Stimulated activated naive B cell treated with anti-CD40 and anti-IgM and Interleukin-4, amounts not matched to agents 10 μg/mL and 1 μg/mL and 100 μg/mL, for 72 hours (primary cell): ENCODE measurements around the gene GSTT4.
"Not testable (repeated sequence)": the region's sequence is repeated elsewhere in the genome, so short reads cannot be mapped to it uniquely, and the experiment has no call there.

ENCODE experiments used
- ATAC-seq, 2 donors: fragments of 150-1000 bp; cut with Tn5 transposase; replicated peaks; 2 replicates each; pipeline ENCODE4 v1.10.0; 2021; ENCODE audit warnings: moderate library complexity in 1 of 2
- DNase-seq: peaks from one replicate; pipeline ENCODE4 v3.0.0; 2021
- H3K27ac Mint-ChIP-seq: one replicate; pipeline ENCODE4 v1.8.0; 2022; ENCODE audit warnings: mild to moderate bottlenecking, mixed read lengths
- H3K27me3 Mint-ChIP-seq, 2 donors: one replicate each; pipeline ENCODE4 v1.8.0; 2022; ENCODE audit warnings: mixed read lengths in 2 of 2
- H3K36me3 Mint-ChIP-seq, 2 donors: one replicate each; pipeline ENCODE4 v1.8.0; 2022; ENCODE audit warnings: mixed read lengths in 2 of 2, mild to moderate bottlenecking in 1 of 2
- H3K4me1 Mint-ChIP-seq, 2 donors: one replicate each; pipeline ENCODE4 v1.8.0; 2022; ENCODE audit warnings: mixed read lengths in 2 of 2, mild to moderate bottlenecking in 1 of 2
- H3K4me3 Mint-ChIP-seq, 2 donors: one replicate each; pipeline ENCODE4 v1.8.0; 2022; ENCODE audit warnings: mild to moderate bottlenecking in 2 of 2, mixed read lengths in 2 of 2, moderate library complexity in 1 of 2
- H3K9me3 Mint-ChIP-seq, 2 donors: one replicate each; pipeline ENCODE4 v1.8.0; 2022; ENCODE audit warnings: mixed read lengths in 2 of 2, mild to moderate bottlenecking in 1 of 2

GSTT4 gene

DNA sequence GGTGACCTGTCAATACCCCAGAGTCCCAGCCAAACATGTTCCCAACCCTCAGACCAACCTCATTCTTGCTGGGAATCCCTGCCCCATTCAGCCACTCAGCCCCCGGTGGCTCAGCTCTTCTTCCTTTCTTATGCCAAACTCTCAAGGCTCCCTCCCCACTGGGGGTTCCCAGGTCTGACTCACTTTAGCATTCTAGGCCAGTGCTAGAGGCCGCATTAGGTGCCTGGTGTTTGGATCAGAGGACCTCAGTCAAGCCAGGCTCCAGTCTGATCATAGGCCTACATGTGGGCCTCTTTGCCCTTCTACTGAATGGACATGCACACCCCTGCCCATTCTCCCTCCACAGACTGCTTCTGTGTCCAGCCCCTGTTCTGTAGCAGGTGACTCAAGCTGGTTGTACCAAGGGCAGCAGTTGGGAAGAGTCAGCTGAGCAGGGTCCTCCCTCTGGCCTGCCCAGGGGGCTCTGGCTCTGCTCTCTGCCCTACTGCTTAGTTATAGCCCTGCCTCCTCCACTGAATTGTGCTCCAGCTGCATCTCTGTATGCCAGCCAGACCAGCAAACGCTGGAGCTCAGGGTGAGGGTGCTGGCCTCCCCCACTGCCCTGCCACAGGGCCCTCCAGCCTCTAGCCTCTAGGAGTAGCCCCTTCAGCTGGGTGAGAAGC is 15.5 kb downstream of the GSTT4 start:
- H3K27ac Mint-ChIP-seq, H3K36me3 Mint-ChIP-seq, ATAC-seq, H3K4me3 Mint-ChIP-seq, H3K27me3 Mint-ChIP-seq, H3K9me3 Mint-ChIP-seq, H3K4me1 Mint-ChIP-seq, DNase-seq: not testable (repeated sequence)

DNA sequence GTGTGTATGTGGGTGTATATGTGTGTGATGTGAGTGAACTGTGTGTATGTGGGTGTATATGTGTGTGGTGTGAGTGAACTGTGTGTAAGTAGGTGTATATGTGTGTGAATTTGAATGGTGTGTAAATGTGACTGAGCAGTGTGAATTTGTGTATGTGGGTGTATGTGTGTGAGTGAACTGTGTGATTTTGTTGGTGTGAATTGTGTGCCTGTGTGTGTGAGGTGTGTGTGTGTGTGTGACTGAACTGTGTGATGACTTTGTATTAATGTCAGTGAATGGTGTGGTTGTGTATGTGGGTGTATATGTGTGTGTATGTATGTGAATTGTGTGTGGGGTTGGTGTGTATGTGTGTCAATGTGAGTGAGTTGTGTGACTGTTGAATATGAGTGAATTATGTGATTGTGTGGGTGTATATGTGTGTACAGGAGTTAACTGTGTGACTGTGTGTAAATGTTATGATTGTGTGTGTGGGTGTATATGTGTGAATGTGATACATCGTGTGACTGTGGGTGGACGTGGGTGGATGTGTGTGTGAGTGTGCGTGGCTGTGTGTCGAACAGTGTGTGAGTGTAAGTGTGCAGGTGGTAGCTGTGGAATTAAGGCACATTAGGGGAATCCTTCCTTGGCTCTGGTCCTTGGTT is 18.6 kb downstream of the GSTT4 start:
- not testable (repeated sequence) for H3K9me3 Mint-ChIP-seq, H3K27ac Mint-ChIP-seq, DNase-seq, ATAC-seq, H3K36me3 Mint-ChIP-seq, H3K4me3 Mint-ChIP-seq, H3K27me3 Mint-ChIP-seq, H3K4me1 Mint-ChIP-seq

DNA sequence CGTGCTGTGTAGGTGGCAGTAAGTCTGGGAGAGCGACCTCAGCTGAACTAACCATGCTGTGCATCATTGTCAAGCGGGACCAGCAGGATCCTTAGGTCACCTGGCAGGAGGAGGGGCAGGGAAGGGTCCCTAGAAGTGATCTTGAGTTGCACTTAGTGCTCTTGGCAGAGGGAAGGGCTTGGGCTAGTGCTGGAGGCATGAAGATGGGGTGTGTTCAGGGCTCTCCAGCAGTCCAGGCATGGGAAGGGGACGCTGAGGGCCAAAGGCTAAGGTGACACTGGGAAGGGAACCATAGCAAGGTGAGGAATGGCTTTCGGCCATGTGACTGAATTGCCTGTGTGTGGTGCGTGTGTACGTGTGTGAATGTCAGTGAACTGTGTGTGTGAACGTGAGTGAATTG is 19.2 kb downstream of the GSTT4 start:
- not testable (repeated sequence) for DNase-seq, H3K9me3 Mint-ChIP-seq, H3K4me1 Mint-ChIP-seq, ATAC-seq, H3K27me3 Mint-ChIP-seq, H3K27ac Mint-ChIP-seq, H3K36me3 Mint-ChIP-seq, H3K4me3 Mint-ChIP-seq

DNA sequence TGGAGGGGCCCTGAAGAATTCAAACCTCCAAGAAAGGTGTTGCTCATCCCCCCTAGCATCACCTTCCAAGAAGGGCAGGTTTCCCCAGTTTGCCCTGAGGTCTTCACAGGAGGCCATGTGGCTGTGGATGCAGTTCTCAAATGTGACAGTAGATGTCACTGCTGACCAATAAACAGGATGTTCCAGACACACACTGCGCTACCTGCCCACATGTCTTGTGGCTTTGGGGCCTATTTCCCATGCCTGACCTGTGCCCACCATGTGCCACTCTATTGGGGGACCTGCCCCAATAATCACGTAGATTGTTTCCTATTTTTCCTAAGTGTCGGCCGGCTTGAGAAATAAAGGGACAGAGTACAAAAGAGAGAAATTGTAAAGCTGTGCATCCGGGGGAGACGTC is 20.8 kb downstream of the GSTT4 start:
- no peak overlapping the region for H3K27ac Mint-ChIP-seq
- no peaks in the 10 kb centered on the region for H3K36me3 Mint-ChIP-seq
- no peak overlapping the region for H3K4me3 Mint-ChIP-seq
- DNase-seq (peak; percentile 26), ATAC-seq (peak; percentile 79 to 88)
- H3K27me3 Mint-ChIP-seq: peaks cover 3 to 5% of the 10 kb centered on the region in 2 donors
- peaks cover 0 to 3% of the 10 kb centered on the region in 2 donors for H3K9me3 Mint-ChIP-seq
- peaks cover 2 to 5% of the 10 kb centered on the region in 2 donors for H3K4me1 Mint-ChIP-seq

DNA sequence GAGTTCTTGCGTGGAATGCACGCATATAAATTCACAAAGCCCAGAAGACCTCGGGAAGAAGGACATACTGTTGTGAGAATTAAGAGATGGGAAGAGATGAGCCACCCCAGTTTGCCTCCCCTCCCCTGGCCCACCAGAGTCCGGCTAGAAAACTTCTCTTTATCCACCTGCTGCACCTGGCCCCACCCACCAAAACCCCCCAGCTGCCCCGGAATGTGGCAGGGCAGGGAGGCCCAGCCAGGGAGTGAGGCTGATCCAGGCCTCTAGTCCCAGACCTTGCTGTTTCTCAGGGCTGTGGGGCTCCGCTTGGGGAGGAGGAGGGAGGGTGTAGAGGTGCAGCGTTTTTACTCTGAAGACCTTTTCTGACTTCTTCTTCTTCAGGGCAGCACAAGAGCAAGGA is 24.7 kb downstream of the GSTT4 start:
- not testable (repeated sequence) for H3K9me3 Mint-ChIP-seq, H3K4me3 Mint-ChIP-seq, H3K27ac Mint-ChIP-seq

DNA sequence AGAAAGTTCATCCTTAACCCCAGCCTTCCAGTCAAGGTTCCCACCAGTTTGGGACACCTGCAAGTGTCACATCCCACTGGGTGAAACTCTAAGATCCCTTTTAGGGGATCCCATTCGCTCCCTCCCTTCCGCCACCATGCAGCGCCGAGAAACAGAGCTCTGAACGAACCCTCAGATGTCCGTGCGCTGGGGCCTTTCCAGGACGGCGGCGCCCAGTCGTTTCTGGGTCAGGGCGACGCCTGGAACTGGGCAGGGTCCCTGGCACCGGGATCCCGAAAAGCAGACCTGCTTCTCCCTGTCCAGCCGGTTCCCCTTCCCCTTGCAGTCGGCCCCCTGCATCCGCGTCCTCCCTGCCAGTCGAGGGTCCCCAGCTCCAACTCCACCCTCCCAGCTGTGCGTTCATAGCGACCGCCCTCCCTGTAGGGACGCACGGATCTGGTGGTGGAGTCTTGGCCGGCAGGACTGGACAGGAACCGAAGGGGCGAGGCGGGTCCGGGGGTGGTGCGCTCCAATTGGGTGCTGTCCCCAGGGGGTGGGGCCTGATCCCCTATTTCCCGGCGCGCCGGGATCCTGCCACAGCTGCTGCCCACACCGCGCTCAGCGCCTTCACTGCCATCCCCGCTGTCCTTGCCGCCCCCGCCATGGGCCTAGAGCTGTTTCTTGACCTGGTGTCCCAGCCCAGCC is 25.6 kb downstream of the GSTT4 start, which contains the start of gene GSTT2:
Gene GSTT2 (plus strand): TSS at position 578 of the 684 bp plus-strand sequence.
- H3K4me1 Mint-ChIP-seq, H3K27ac Mint-ChIP-seq, H3K36me3 Mint-ChIP-seq, H3K4me3 Mint-ChIP-seq, H3K27me3 Mint-ChIP-seq, DNase-seq, H3K9me3 Mint-ChIP-seq, ATAC-seq: not testable (repeated sequence)

More for the DNA sequence above, 24.7 kb downstream of the GSTT4 start:
- not testable (repeated sequence) for DNase-seq, H3K4me1 Mint-ChIP-seq, H3K36me3 Mint-ChIP-seq, H3K27me3 Mint-ChIP-seq, ATAC-seq

DNA sequence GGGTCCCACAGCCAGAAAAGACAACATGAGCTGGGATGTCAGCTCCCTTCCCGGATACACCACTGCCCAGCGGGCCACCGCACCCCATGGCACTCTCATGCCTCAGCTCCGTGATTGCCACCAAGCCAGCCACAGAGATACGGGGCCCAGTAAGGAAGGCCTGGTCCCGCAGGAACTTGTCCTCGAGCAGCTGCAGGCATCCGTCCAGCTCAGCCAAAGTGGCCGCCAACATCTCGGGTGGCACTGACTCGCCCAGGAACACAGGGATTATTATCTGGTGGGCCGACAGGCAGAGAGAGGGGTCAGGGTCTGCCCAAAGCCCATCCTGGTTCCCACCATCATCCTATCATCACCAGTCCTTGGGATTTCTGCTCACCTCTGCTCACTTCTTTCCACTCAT is 27.9 kb downstream of the GSTT4 start:
- H3K27me3 Mint-ChIP-seq, ATAC-seq, H3K36me3 Mint-ChIP-seq, H3K27ac Mint-ChIP-seq, H3K9me3 Mint-ChIP-seq, H3K4me3 Mint-ChIP-seq, DNase-seq, H3K4me1 Mint-ChIP-seq: not testable (repeated sequence)

DNA sequence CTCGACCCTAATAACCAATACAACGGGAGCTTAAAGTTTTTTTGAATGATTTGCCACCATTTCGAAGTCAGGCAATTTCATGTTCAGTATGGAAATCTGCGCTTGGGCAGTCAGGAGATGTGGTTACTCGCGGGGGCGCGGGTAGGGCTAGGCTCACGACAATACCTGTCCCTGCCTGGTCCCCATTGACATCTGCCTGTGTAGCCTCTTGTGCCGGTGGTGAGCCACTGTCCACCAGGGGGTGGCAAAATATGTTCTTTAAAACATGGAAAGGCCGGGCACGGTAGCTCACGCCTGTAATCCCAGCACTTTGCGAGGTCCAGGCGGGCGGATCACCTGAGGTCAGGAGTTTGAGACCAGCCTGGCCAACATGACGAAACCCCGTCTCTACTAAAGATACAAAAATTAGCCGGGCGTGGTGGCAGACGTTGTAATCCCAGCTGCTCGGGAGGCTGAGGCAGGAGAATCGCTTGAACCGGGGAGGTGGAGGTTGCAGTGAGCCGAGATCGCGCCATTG is 30.4 kb downstream of the GSTT4 start:
- peak; percentile 71 for ATAC-seq
- H3K36me3 Mint-ChIP-seq: peaks cover 12 to 20% of the 10 kb centered on the region in 2 donors
- not testable (repeated sequence) for H3K27me3 Mint-ChIP-seq, H3K4me3 Mint-ChIP-seq, H3K9me3 Mint-ChIP-seq, DNase-seq, H3K27ac Mint-ChIP-seq
- H3K4me1 Mint-ChIP-seq: peaks cover 10 to 21% of the 10 kb centered on the region in 2 donors

DNA sequence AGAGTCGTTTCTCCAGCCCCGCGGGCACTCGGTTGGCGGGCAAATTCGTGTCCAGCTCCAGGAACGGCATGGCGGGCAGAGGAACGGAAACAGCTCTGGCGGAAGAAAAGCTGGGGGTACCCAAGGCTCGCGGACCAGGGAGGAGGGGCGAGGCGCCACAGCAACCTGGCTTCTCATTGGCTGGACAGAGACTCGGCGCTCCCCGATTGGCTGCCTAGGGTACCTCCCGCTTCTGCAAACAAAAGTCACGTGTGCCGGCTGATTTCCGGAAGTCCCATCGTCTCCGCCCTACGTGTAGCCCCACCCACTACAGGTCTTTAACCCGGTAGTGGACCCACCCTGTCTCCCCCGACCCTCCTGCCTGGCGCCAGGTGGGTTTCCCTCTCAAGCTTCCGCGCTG is 30.9 kb downstream of the GSTT4 start, which contains the start of gene DDT:
Gene DDT (minus strand): TSS at position 97 of the 400 bp plus-strand sequence. CDS start 27 bp downstream, at position 70.
- not testable (repeated sequence) for H3K27me3 Mint-ChIP-seq, DNase-seq, H3K9me3 Mint-ChIP-seq, H3K27ac Mint-ChIP-seq, H3K4me3 Mint-ChIP-seq
- Mint-ChIP-seq H3K4me1 (peaks cover 13 to 23% of the 10 kb centered on the region in 2 donors), H3K36me3 (peaks cover 18 to 26% of the 10 kb centered on the region in 2 donors)
- ATAC-seq: peak; percentile 95 to 97

DNA sequence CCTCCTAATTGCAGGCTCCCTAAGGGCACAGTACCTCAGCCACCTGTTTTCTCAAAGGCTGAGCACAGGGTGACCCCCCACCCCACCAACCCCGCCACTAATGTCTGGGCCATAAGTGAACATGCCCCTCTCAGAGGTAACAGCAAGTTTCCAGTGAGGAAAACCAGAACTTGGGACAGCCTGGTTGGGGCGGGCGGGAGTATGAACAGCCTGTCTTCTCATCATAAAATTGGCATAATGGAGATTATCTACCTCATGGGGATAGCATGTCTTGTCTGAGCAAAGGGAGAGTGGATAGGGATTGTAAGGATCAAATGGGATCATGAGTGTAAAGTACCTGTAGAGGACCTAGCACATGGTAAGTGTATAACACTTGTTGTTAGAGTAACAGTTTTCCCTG is 33.3 kb downstream of the GSTT4 start:
- not testable (repeated sequence) for H3K9me3 Mint-ChIP-seq, H3K27ac Mint-ChIP-seq, H3K27me3 Mint-ChIP-seq, DNase-seq, ATAC-seq
- Mint-ChIP-seq H3K36me3 (peaks cover 22 to 29% of the 10 kb centered on the region in 2 donors), H3K4me3 (peak overlapping the region; percentile 28 to 37), H3K4me1 (peaks cover 17 to 23% of the 10 kb centered on the region in 2 donors)

DNA sequence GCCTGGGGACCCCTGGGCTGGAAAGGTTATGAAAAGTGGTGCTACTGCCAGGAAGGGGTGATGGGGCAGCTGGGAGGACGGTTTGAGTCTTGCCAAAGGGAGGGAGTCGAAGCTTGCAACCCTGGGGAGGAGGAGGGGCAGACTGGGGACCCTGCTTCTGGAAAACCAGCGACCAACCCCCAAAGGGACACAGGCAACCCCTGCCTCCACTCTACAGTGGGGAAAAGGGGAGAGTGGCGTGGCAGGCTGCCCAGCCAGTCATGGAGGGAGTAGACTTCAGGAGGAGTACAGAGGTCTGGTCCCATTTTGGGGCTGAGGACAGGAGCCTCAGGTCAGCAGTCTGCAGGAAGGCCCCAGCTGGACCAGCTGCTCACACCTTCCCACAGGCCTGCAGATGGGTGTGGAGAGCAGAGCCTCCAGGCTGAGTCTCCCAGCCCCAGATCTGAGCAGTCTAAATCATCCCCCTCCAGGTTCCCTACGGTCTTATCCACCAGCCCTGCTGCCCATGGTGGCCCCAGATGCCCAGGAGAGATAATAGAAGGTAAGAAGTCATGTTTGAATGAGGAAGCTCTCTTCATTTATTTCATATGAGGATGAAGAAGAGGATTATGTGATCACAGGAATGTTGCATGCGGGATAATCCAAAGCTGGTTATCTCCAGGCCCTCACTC is 34.3 kb downstream of the GSTT4 start:
- H3K27me3 Mint-ChIP-seq: no peaks in the 10 kb centered on the region
- no peak for ATAC-seq
- H3K9me3 Mint-ChIP-seq: no peaks in the 10 kb centered on the region
- H3K36me3 Mint-ChIP-seq: peaks cover 22 to 29% of the 10 kb centered on the region in 2 donors
- peaks cover 17 to 23% of the 10 kb centered on the region in 2 donors for H3K4me1 Mint-ChIP-seq
- H3K27ac Mint-ChIP-seq: no peak overlapping the region
- no peak for DNase-seq
- H3K4me3 Mint-ChIP-seq: no peak overlapping the region

DNA sequence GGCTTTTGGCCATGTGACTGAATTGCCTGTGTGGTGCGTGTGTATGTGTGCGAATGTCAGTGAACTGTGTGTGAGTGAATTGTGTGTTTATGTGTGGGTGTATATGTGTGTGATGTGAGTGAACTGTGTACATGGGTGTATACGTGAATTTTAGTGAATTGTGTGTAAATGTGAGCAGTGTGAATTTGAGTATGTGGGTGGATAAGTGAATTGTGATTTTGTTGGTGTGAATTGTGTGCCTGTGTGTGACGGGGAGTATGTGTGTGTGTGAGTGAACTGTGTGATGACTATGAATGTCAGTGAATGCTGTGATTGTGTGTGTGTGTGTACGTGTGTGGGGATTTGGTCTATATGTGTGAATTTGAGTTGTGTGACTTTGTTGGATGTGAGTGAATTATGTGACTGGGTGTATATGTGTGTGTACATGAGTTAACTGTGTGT is 35.0 kb downstream of the GSTT4 start:
- Mint-ChIP-seq H3K4me1 (peaks cover 17 to 23% of the 10 kb centered on the region in 2 donors), H3K9me3 (no peaks in the 10 kb centered on the region), H3K27ac (no peak overlapping the region), H3K27me3 (no peaks in the 10 kb centered on the region), H3K36me3 (peaks cover 22 to 29% of the 10 kb centered on the region in 2 donors), H3K4me3 (peak overlapping the region in 1 of 2 donors; percentile 4)
- DNase-seq: no peak
- ATAC-seq: no peak

DNA sequence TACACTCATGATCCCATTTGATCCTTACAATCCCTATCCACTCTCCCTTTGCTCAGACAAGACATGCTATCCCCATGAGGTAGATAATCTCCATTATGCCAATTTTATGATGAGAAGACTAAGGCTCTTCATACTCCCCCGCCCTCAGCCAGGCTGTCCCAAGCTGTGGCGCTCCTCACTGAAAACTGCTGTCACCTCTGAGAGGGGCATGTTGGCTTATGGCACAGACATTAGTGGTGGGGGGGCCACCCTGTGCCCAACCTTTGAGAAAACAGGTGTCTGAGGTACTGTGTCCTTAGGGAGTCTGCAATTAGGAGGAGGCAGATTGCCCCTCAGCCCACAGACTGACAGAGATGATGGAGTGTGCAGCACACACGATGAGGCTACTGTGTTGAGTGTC is 36.2 kb downstream of the GSTT4 start:
- DNase-seq: no peak
- no peaks in the 10 kb centered on the region for H3K9me3 Mint-ChIP-seq
- no peaks in the 10 kb centered on the region for H3K27me3 Mint-ChIP-seq
- H3K27ac Mint-ChIP-seq: peak overlapping the region; percentile 27
- H3K36me3 Mint-ChIP-seq: peaks cover 22 to 29% of the 10 kb centered on the region in 2 donors
- ATAC-seq: no peak
- no peak overlapping the region for H3K4me3 Mint-ChIP-seq
- peaks cover 17 to 23% of the 10 kb centered on the region in 2 donors for H3K4me1 Mint-ChIP-seq

DNA sequence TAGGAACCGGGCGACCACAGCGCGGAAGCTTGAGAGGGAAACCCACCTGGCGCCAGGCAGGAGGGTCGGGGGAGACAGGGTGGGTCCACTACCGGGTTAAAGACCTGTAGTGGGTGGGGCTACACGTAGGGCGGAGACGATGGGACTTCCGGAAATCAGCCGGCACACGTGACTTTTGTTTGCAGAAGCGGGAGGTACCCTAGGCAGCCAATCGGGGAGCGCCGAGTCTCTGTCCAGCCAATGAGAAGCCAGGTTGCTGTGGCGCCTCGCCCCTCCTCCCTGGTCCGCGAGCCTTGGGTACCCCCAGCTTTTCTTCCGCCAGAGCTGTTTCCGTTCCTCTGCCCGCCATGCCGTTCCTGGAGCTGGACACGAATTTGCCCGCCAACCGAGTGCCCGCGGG is 38.7 kb downstream of the GSTT4 start, which contains the start of gene DDTL:
Gene DDTL (plus strand): TSS at position 321 of the 400 bp plus-strand sequence. CDS start 27 bp downstream, at position 348.
- H3K4me1 Mint-ChIP-seq: peaks cover 13 to 18% of the 10 kb centered on the region in 2 donors
- H3K36me3 Mint-ChIP-seq: peaks cover 18 to 25% of the 10 kb centered on the region in 2 donors
- ATAC-seq: peak; percentile 95 to 98
- not testable (repeated sequence) for H3K4me3 Mint-ChIP-seq, H3K27ac Mint-ChIP-seq, DNase-seq, H3K27me3 Mint-ChIP-seq, H3K9me3 Mint-ChIP-seq
